Heart left ventricle (tissue), 13 donors: ENCODE results near the gene NLRC5.
"Not testable (repeated sequence)": the region's sequence is repeated elsewhere in the genome, so short reads cannot be mapped to it uniquely, and the experiment has no call there.

Experiments used
- CTCF ChIP-seq, 12 donors: fragments of 200-600 bp; sonication (generic) in 4 of 12; IDR thresholded peaks; one replicate each; pipeline versions ENCODE4 v1.5.0 to v1.8.0; 2018 to 2022; ENCODE audit warnings: antibody characterized with exemption in 12 of 12, mild to moderate bottlenecking in 5 of 12
- POLR2A ChIP-seq, 2 donors: fragments of 450-650 bp; IDR thresholded peaks; one replicate each; pipeline ENCODE4 v1.6.1; 2017; ENCODE audit warnings: antibody characterized with exemption in 2 of 2, mild to moderate bottlenecking in 2 of 2, moderate library complexity in 2 of 2
- donor health status: ischemic (EF 13 %, LVEDD 7.1; RV severe dilation, severe dysfunction).
- donor health status: DM: no; HTN: yes; CAD: no.
- donor health status: DM: no; HTN: no; CAD: no.
- donor health status: ischemic (EF 25% LVEDD 6.9; RV normal size, moderate dysfunction).
- donor health status: ischemic (EF 25% LVEDD 5.7; RV mildly dilated, moderate dysfunction).
- donor health status: ischemic (EF 35%, LVEDD 5.7; RV mildly dilated, moderate dysfunction).
- donor health status: nonischemic (EF 11% LVEDD 7.7; RV severe dilation, severe dysfunction).
- donor health status: DM: yes; HTN: yes; CAD: no.
- donor health status: PGD.
- donor health status: ischemic (EF 29% LVEDD 5.4; RV normal size, mild dysfunction).
- donor health status: nonischemic (EF 23%, LVEDD 6.1; RV moderate dilation, normal function).

GRCh38 chr16:57109259-57110105, 120.1 kb downstream of the NLRC5 start:
- not testable (repeated sequence) for TF ChIP-seq CTCF, POLR2A (IDR thresholded peaks at IDR 0.05)
